Activated CD4-positive, alpha-beta T cell treated with anti-CD3 and anti-CD28 coated beads, Interleukin-2, amount 50 U/mL, for 24 hours (primary cell): ENCODE data around the gene PFN2.
"Not testable (repeated sequence)": the region's sequence is repeated elsewhere in the genome, so short reads cannot be mapped to it uniquely, and the experiment has no call there.

ENCODE experiments used
- DNase-seq, 2 donors: peaks; one replicate each; pipeline ENCODE4 v3.0.0-alpha.2; 2020; ENCODE audit warnings: low read depth in 1 of 2, low spot score in 1 of 2

PFN2 gene

GRCh38 chr3:149969110-149969939 is 1.4 kb downstream of the PFN2 start:
- no peak for DNase-seq

GRCh38 chr3:149968216-149968615 is 2.5 kb downstream of the PFN2 start:
- DNase-seq = no peak

- DNase-seq = no peak
Observed at GRCh38 chr3:149967086-149967685, 3.5 kb downstream of the PFN2 start.

- DNase-seq = no peak
Observed at GRCh38 chr3:149965278-149965677, 5.4 kb downstream of the PFN2 start.

- no peak for DNase-seq
Observed at GRCh38 chr3:149964291-149964690, 6.4 kb downstream of the PFN2 start.

- DNase-seq = no peak
Observed at GRCh38 chr3:149963485-149963884, 7.2 kb downstream of the PFN2 start.

- no peak for DNase-seq
Observed at GRCh38 chr3:149959443-149959842, 11.3 kb downstream of the PFN2 start.

GRCh38 chr3:149958171-149958796 is 12.4 kb downstream of the PFN2 start:
- DNase-seq = no peak

GRCh38 chr3:149957361-149958125 is 13.2 kb downstream of the PFN2 start:
- no peak for DNase-seq

- DNase-seq = no peak
Observed at GRCh38 chr3:149955449-149955848, 15.2 kb downstream of the PFN2 start.

- DNase-seq = no peak
Observed at GRCh38 chr3:149954812-149955211, 15.9 kb downstream of the PFN2 start.

GRCh38 chr3:149949181-149949580 is 21.5 kb downstream of the PFN2 start:
- DNase-seq = no peak

- no peak for DNase-seq
Observed at GRCh38 chr3:149947231-149947630, 23.5 kb downstream of the PFN2 start.

- DNase-seq = not testable (repeated sequence)
Observed at GRCh38 chr3:149943966-149944365, 26.7 kb downstream of the PFN2 start.

GRCh38 chr3:149942409-149942808 is 28.3 kb downstream of the PFN2 start:
- DNase-seq = no peak

- DNase-seq = no peak
Observed at GRCh38 chr3:149941946-149942345, 28.7 kb downstream of the PFN2 start.

- no peak for DNase-seq
Observed at GRCh38 chr3:149941186-149941585, 29.5 kb downstream of the PFN2 start.

- DNase-seq = not testable (repeated sequence)
Observed at GRCh38 chr3:149938392-149939055, 32.2 kb downstream of the PFN2 start.

- peak in 1 of 2 donors; percentile 14 for DNase-seq
Observed at GRCh38 chr3:149936812-149937230, 33.9 kb downstream of the PFN2 start.

- DNase-seq = no peak
Observed at GRCh38 chr3:149934524-149934923, 36.2 kb downstream of the PFN2 start.

GRCh38 chr3:149933858-149934257 is 36.8 kb downstream of the PFN2 start:
- DNase-seq = no peak
